Measurements from ENCODE around the gene PSMB1.

GRCh38 chr6:170506446-170506845 is 46.7 kb downstream of the PSMB1 start:
- TF ChIP-seq POLR2A (IDR thresholded peaks at IDR 0.05): no peak
- no peak for TF ChIP-seq CTCF (IDR thresholded peaks at IDR 0.05 in 4 of 5, conservative IDR thresholded peaks at IDR 0.05 in 1 of 5)
